Panc1 (cell line): ENCODE data around the gene NEUROD1. TPM values are rescaled to one million over a fixed set of nuclear protein-coding genes. Genes with fewer than 3 reads are reported as not detected.

ENCODE experiments used
- ATAC-seq: fragments of 200-7000 bp; cut with Tn5 transposase; 2 replicates; pipeline ENCODE4 v1.9.1; 2020; ENCODE audit warnings: mild to moderate bottlenecking, moderate library complexity
- BruUV-seq: library from RNA; stranded (reverse); fragments of 400-500 nt; replicated peaks from 2 replicates; lab custom pipeline; 2021; lab: Mats Ljungman, UMichigan
- CTCF ChIA-PET: fragments of 300-600 bp; sonication (Branson Sonifier 250); formaldehyde crosslinking; loops from one replicate; lab custom pipeline; 2022; ENCODE audit warnings: antibody characterized with exemption; lab: Charles Lee
- POLR2A ChIA-PET: fragments of 300-600 bp; sonication (Branson Sonifier 250); formaldehyde crosslinking; loops from one replicate; lab custom pipeline; 2022; ENCODE audit warnings: antibody characterized with exemption; lab: Charles Lee
- DNase-seq: peaks from one replicate; pipeline ENCODE4 v3.0.0-alpha.2; 2010; ENCODE audit warnings: low read depth, low spot score
- H3K27ac ChIP-seq: 2 replicates; pipeline ENCODE4 v1.5.1; 2011; ENCODE audit warnings: mild to moderate bottlenecking, low read length, inconsistent platforms
- H3K27me3 ChIP-seq: fragments of 200-500 bp; sonication (Bioruptor generic); 2 replicates; pipeline ENCODE4 v1.6.0; 2014; ENCODE audit warnings: low read length, inconsistent platforms; ENCODE audit not compliant: control insufficient read depth, insufficient read depth
- H3K36me3 ChIP-seq: fragments of 200-500 bp; sonication (Bioruptor generic); 2 replicates; pipeline ENCODE4 v1.5.1; 2014; ENCODE audit warnings: inconsistent platforms, mild to moderate bottlenecking, low read length, moderate library complexity; ENCODE audit not compliant: control insufficient read depth, insufficient read depth
- H3K4me1 ChIP-seq: 2 replicates; pipeline ENCODE4 v1.5.1; 2011; ENCODE audit warnings: inconsistent platforms, mild to moderate bottlenecking, low read length, moderate library complexity; ENCODE audit not compliant: control insufficient read depth, insufficient read depth
- H3K4me3 ChIP-seq, 2 experiments: 2 replicates each; pipeline ENCODE4 v1.5.1; 2011 to 2012; ENCODE audit warnings: low read depth in 2 of 2, low read length in 2 of 2, mild to moderate bottlenecking in 2 of 2, inconsistent platforms in 1 of 2, moderate library complexity in 1 of 2
- H3K9me3 ChIP-seq: fragments of 200-500 bp; sonication (Bioruptor generic); 2 replicates; pipeline ENCODE4 v1.5.1; 2014; ENCODE audit warnings: low read depth, mild to moderate bottlenecking, inconsistent platforms, low read length, moderate library complexity; ENCODE audit not compliant: control insufficient read depth, insufficient read depth
- CTCF ChIP-seq: fragments of 450-650 bp; IDR thresholded peaks from 2 replicates; pipeline ENCODE4 v1.5.1; 2017; ENCODE audit warnings: mild to moderate bottlenecking
- POLR2AphosphoS5 ChIP-seq: IDR thresholded peaks from 2 replicates; pipeline ENCODE4 v1.6.1; 2012; ENCODE audit warnings: mild to moderate bottlenecking, low read depth, low read length, moderate library complexity
- REST ChIP-seq, 2 experiments: IDR thresholded peaks; 2 replicates each; pipeline ENCODE4 v1.6.1; 2011 to 2012; ENCODE audit warnings: low read depth in 2 of 2, control low read depth in 1 of 2, low read length in 1 of 2, mild to moderate bottlenecking in 1 of 2, moderate library complexity in 1 of 2; ENCODE audit not compliant: insufficient read depth in 1 of 2
- SIN3A ChIP-seq: IDR thresholded peaks from 2 replicates; pipeline ENCODE4 v1.6.1; 2012; ENCODE audit warnings: low read depth, mild to moderate bottlenecking, low read length, moderate library complexity, borderline replicate concordance; ENCODE audit not compliant: insufficient read depth
- TCF7L2 ChIP-seq: IDR thresholded peaks from 2 replicates; pipeline ENCODE4 v1.6.1; 2011; ENCODE audit warnings: mild to moderate bottlenecking, low read depth, low read length, inconsistent platforms
- in situ Hi-C: cut with HindIII; loops from 2 replicates; pipeline ENCODE4 v1.10.0; 2016; ENCODE audit warnings: low sequenced_read_pairs, low pct_unique_long_range_greater_than_20kb
- intact Hi-C: fragments of 100-400 bp; cut with micrococcal nuclease; formaldehyde crosslinking; loops from one replicate; pipeline ENCODE4 v1.10.0; 2022; ENCODE audit not compliant: unreplicated experiment
- total RNA-seq: library from RNA; stranded (reverse); gene quantifications from one replicate; pipeline ENCODE4 v1.2.1, GENCODE V29; 2021; ENCODE audit not compliant: unreplicated experiment

NEUROD1 gene
- total RNA-seq, 1 experiment from 2014 or later: not detected

- BruUV-seq: no TSS peak
- intact Hi-C loops (no loop called here), in situ Hi-C loops (no loop called here)
- ChIA-PET CTCF (interaction anchor here (0.6 kb wide), 1 partner anchor 804 kb away, joined by 3 read pairs; no protein-coding TSS in a partner anchor), POLR2A (no interaction called here)
- Histone ChIP-seq H3K4me3 (no peak overlapping the region), H3K4me1 (no peaks in the 10 kb centered on the region), H3K27ac (no peak overlapping the region), H3K9me3 (no peaks in the 10 kb centered on the region), H3K27me3 (no peaks in the 10 kb centered on the region), H3K36me3 (no peaks in the 10 kb centered on the region)
- DNase-seq (no peak), ATAC-seq (no peak)
- no peak for TF ChIP-seq SIN3A
- TF ChIP-seq TCF7L2: no peak
- no peak for TF ChIP-seq REST (IDR thresholded peaks at IDR 0.05; ENCODE audit: insufficient read depth in 1 of 2, low read depth in 2 of 2, low read length in 1 of 2)
- TF ChIP-seq CTCF: no peak
- TF ChIP-seq POLR2AphosphoS5: no peak
Observed at GRCh38 chr2:181698223-181698622, 17.9 kb upstream of the NEUROD1 start.

- in situ Hi-C loops (no loop called here), intact Hi-C loops (no loop called here)
- TF ChIP-seq TCF7L2 (no peak), CTCF (no peak), REST (IDR thresholded peaks at IDR 0.05; ENCODE audit: insufficient read depth in 1 of 2, low read depth in 2 of 2, low read length in 1 of 2) (no peak), SIN3A (no peak), POLR2AphosphoS5 (no peak)
- no peak for ATAC-seq
- Histone ChIP-seq H3K27ac (no peak overlapping the region), H3K4me3 (no peak overlapping the region), H3K9me3 (no peaks in the 10 kb centered on the region), H3K36me3 (no peaks in the 10 kb centered on the region), H3K4me1 (no peaks in the 10 kb centered on the region), H3K27me3 (no peaks in the 10 kb centered on the region)
- BruUV-seq: no TSS peak
- ChIA-PET CTCF (no interaction called here), POLR2A (no interaction called here)
- DNase-seq: no peak
Observed at GRCh38 chr2:181697571-181697970, 17.3 kb upstream of the NEUROD1 start.
